DND-41 (cell line): Measurements from ENCODE around the gene ABI3BP.

ENCODE experiments used
- CTCF ChIP-seq: IDR thresholded peaks from 2 replicates; pipeline ENCODE4 v1.5.1; 2012; ENCODE audit warnings: borderline replicate concordance, low read length, moderate library complexity, mild to moderate bottlenecking; ENCODE audit not compliant: poor library complexity, severe bottlenecking; ENCODE audit errors: extremely low read depth
- EZH2 ChIP-seq: IDR thresholded peaks from 3 replicates; pipeline ENCODE4 v1.6.1; 2012; ENCODE audit warnings: borderline replicate concordance, low read depth, mild to moderate bottlenecking, moderate library complexity, low read length, inconsistent platforms; ENCODE audit not compliant: severe bottlenecking

GRCh38 chr3:101010296-101010695 lies 17.1 kb upstream of the ABI3BP start:
- TF ChIP-seq CTCF (no peak), EZH2 (no peak)
